OCI-LY1 (cell line): Measurements from ENCODE around the gene HSF5.

Experiments used
- H2AFZ ChIP-seq: fragments of 200-600 bp; sonication (generic), shearing (Covaris generic); 2 replicates; pipeline ENCODE4 v1.6.0; 2014; ENCODE audit warnings: antibody characterized with exemption, mild to moderate bottlenecking, low read length
- H3F3A ChIP-seq: fragments of 200-600 bp; sonication (generic), shearing (Covaris generic); 2 replicates; pipeline ENCODE4 v1.6.0; 2014; ENCODE audit warnings: mild to moderate bottlenecking, antibody characterized with exemption, low read length, moderate library complexity; ENCODE audit not compliant: insufficient read depth
- H3K27ac ChIP-seq: fragments of 200-600 bp; sonication (generic); 2 replicates; pipeline ENCODE4 v1.5.1; 2014; ENCODE audit warnings: low read length, mixed run types, mild to moderate bottlenecking, low read depth; ENCODE audit not compliant: poor library complexity, severe bottlenecking
- H3K27me3 ChIP-seq: fragments of 200-600 bp; sonication (generic); 2 replicates; pipeline ENCODE4 v1.6.0; 2014; ENCODE audit warnings: antibody characterized with exemption, mild to moderate bottlenecking, low read length, moderate library complexity; ENCODE audit not compliant: insufficient read depth
- H3K36me3 ChIP-seq: fragments of 200-600 bp; sonication (generic); 2 replicates; pipeline ENCODE4 v1.6.1; 2014; ENCODE audit warnings: mild to moderate bottlenecking, antibody characterized with exemption, low read length, moderate library complexity, mixed read lengths; ENCODE audit not compliant: insufficient read depth
- H3K4me1 ChIP-seq: fragments of 200-600 bp; sonication (generic); 2 replicates; pipeline ENCODE4 v1.5.1; 2014; ENCODE audit warnings: mild to moderate bottlenecking, low read length, moderate library complexity; ENCODE audit not compliant: insufficient read depth, severe bottlenecking
- H3K4me2 ChIP-seq: fragments of 200-600 bp; sonication (generic), shearing (Covaris generic); 2 replicates; pipeline ENCODE4 v1.6.1; 2014; ENCODE audit warnings: low read length
- H3K4me3 ChIP-seq: fragments of 200-600 bp; sonication (generic); 2 replicates; pipeline ENCODE4 v1.5.1; 2014; ENCODE audit warnings: low read length, low read depth, mild to moderate bottlenecking, mixed read lengths; ENCODE audit not compliant: poor library complexity, severe bottlenecking
- H3K79me2 ChIP-seq: fragments of 200-600 bp; shearing (Covaris generic); 2 replicates; pipeline ENCODE4 v1.6.1; 2016; ENCODE audit warnings: mixed run types, low read length, mixed read lengths; ENCODE audit not compliant: insufficient read depth
- H3K9ac ChIP-seq: fragments of 200-600 bp; sonication (generic), shearing (Covaris generic); 2 replicates; pipeline ENCODE4 v1.6.1; 2014; ENCODE audit warnings: mild to moderate bottlenecking, low read length, mixed read lengths
- H3K9me2 ChIP-seq: fragments of 200-600 bp; sonication (generic), shearing (Covaris generic); 2 replicates; pipeline ENCODE4 v1.6.1; 2014; ENCODE audit warnings: low read depth, mild to moderate bottlenecking, low read length, mixed read lengths
- H3K9me3 ChIP-seq: fragments of 200-600 bp; shearing (Covaris generic); 2 replicates; pipeline ENCODE4 v1.6.1; 2014; ENCODE audit warnings: low read length, mixed read lengths
- H4K20me1 ChIP-seq: fragments of 200-600 bp; sonication (generic), shearing (Covaris generic); 2 replicates; pipeline ENCODE4 v1.6.0; 2016; ENCODE audit warnings: mild to moderate bottlenecking, low read length; ENCODE audit not compliant: insufficient read depth
- EZH2 ChIP-seq: fragments of 200-600 bp; sonication (generic), shearing (Covaris generic); IDR thresholded peaks from 2 replicates; pipeline ENCODE4 v1.8.0; 2017; ENCODE audit warnings: borderline replicate concordance, mixed run types, mild to moderate bottlenecking, antibody characterized with exemption, low read length, moderate library complexity, mixed read lengths
- TF ChIP-seq, protein P1 (sequence below): fragments of 200-600 bp; sonication (generic), shearing (Covaris generic); IDR thresholded peaks from 2 replicates; pipeline ENCODE4 v1.5.1; 2017; ENCODE audit warnings: mild to moderate bottlenecking, antibody characterized with exemption, low read length, moderate library complexity, mixed read lengths

Gene HSF5

GRCh38 chr17:58380207-58381123 lies 107.7 kb downstream of the HSF5 start:
- Histone ChIP-seq H3K27me3 (peaks cover 2% of the 10 kb centered on the region; the same call in 1 of the 2 replicates), H3K4me2 (no peak overlapping the region), H3K9me2 (no peaks in the 10 kb centered on the region), H2AFZ (no peak overlapping the region), H4K20me1 (no peaks in the 10 kb centered on the region), H3K4me3 (no peak overlapping the region), H3K36me3 (no peaks in the 10 kb centered on the region; the same call in 1 of the 2 replicates), H3K4me1 (no peaks in the 10 kb centered on the region), H3K9ac (no peak overlapping the region), H3F3A (no peaks in the 10 kb centered on the region), H3K27ac (no peak overlapping the region), H3K9me3 (no peaks in the 10 kb centered on the region), H3K79me2 (no peaks in the 10 kb centered on the region)
- TF ChIP-seq EZH2 = no peak
- TF ChIP-seq, protein P1, sequence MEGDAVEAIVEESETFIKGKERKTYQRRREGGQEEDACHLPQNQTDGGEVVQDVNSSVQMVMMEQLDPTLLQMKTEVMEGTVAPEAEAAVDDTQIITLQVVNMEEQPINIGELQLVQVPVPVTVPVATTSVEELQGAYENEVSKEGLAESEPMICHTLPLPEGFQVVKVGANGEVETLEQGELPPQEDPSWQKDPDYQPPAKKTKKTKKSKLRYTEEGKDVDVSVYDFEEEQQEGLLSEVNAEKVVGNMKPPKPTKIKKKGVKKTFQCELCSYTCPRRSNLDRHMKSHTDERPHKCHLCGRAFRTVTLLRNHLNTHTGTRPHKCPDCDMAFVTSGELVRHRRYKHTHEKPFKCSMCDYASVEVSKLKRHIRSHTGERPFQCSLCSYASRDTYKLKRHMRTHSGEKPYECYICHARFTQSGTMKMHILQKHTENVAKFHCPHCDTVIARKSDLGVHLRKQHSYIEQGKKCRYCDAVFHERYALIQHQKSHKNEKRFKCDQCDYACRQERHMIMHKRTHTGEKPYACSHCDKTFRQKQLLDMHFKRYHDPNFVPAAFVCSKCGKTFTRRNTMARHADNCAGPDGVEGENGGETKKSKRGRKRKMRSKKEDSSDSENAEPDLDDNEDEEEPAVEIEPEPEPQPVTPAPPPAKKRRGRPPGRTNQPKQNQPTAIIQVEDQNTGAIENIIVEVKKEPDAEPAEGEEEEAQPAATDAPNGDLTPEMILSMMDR = no peak

GRCh38 chr17:58379511-58379824 lies 108.7 kb downstream of the HSF5 start:
- TF ChIP-seq EZH2 = no peak
- TF ChIP-seq, protein P1 = no peak
- Histone ChIP-seq H3K4me3 (no peak overlapping the region), H3K79me2 (no peaks in the 10 kb centered on the region), H3K4me1 (no peaks in the 10 kb centered on the region), H4K20me1 (no peaks in the 10 kb centered on the region), H2AFZ (no peak overlapping the region), H3K9me2 (no peaks in the 10 kb centered on the region), H3K9ac (no peak overlapping the region), H3K36me3 (no peaks in the 10 kb centered on the region; the same call in 1 of the 2 replicates), H3K4me2 (no peak overlapping the region), H3K27ac (no peak overlapping the region), H3K9me3 (no peaks in the 10 kb centered on the region), H3F3A (no peaks in the 10 kb centered on the region), H3K27me3 (no peaks in the 10 kb centered on the region; the same call in none of the 2 replicates)

GRCh38 chr17:58378733-58379510 lies 109.3 kb downstream of the HSF5 start:
- Histone ChIP-seq H3K9me2 (no peaks in the 10 kb centered on the region), H3K79me2 (no peaks in the 10 kb centered on the region), H3K4me1 (no peaks in the 10 kb centered on the region), H3K4me3 (no peak overlapping the region), H3K9me3 (no peaks in the 10 kb centered on the region), H2AFZ (no peak overlapping the region), H3K36me3 (no peaks in the 10 kb centered on the region; the same call in 1 of the 2 replicates), H3K27me3 (no peaks in the 10 kb centered on the region; the same call in none of the 2 replicates), H3K9ac (no peak overlapping the region), H3K4me2 (no peak overlapping the region), H4K20me1 (no peaks in the 10 kb centered on the region), H3F3A (no peaks in the 10 kb centered on the region), H3K27ac (no peak overlapping the region)
- TF ChIP-seq, protein P1 = no peak
- no peak for TF ChIP-seq EZH2
